ENCODE data around the gene CSNK2A2.

CSNK2A2 gene

DNA sequence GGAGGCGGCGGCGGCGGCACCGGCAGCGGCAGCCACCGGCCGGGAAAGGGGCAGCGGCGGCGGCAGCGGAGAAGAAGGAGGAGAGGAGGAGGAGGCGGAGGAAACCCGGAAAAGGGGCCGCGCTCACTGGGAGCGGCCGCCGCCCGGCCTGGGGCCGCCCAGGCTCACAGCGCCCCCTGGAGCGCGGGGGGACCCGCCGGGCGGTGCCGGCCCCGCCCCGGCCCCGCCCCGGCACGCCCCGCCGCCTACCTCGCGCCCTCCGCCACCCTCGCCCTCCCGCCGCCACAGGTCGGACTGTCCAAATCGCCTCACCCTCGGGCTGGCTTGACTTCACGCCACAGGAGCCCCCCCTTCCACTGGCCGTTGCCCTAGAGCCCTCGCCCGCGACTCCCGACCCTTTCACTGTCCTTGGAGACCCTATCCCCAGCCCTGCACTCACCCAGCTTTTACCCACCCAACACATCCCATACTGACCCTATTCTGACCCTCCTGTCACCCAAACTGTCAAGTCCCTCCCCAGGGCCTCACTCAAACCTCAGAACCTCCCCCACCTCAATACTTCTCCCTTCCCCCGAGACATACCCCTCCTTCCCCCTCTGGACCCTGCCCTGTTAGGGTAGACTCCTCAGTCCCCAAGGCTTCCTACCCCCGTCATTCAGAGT, at the start of gene CSNK2A2:
TSS of gene CSNK2A2 (minus strand) at position 85 of the 662 bp plus-strand sequence. CDS start 370 bp downstream, outside the sequence.
- DNase-seq = peak; percentile 68

- DNase-seq = no peak
Measured at GRCh38 chr16:58243528-58244004, 45.7 kb upstream of the CSNK2A2 start.

- no peak for DNase-seq
Measured at GRCh38 chr16:58236831-58237230, 38.9 kb upstream of the CSNK2A2 start.

- peak; percentile 57 for DNase-seq
Measured at GRCh38 chr16:58236231-58236690, 38.4 kb upstream of the CSNK2A2 start.

DNA sequence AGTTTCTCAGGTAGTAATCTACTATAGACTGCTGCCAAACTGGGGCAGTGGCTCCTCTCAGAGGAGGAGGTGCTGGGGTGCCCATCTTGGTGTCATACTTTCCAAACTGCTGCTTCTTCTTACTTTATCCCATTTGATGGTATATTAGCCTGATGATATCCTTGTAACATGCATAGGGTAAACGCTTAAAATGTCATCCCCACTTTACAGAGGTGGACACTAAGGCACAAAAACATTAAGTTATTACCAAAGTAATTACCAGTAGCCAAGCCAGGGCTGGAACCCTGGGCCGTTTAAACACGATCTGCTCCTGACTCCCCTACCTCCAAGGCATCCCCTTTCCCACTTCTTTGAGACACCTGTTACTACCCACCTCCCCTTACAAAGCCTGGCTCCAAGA, 37.8 kb upstream of the CSNK2A2 start:
- no peak for DNase-seq

DNA sequence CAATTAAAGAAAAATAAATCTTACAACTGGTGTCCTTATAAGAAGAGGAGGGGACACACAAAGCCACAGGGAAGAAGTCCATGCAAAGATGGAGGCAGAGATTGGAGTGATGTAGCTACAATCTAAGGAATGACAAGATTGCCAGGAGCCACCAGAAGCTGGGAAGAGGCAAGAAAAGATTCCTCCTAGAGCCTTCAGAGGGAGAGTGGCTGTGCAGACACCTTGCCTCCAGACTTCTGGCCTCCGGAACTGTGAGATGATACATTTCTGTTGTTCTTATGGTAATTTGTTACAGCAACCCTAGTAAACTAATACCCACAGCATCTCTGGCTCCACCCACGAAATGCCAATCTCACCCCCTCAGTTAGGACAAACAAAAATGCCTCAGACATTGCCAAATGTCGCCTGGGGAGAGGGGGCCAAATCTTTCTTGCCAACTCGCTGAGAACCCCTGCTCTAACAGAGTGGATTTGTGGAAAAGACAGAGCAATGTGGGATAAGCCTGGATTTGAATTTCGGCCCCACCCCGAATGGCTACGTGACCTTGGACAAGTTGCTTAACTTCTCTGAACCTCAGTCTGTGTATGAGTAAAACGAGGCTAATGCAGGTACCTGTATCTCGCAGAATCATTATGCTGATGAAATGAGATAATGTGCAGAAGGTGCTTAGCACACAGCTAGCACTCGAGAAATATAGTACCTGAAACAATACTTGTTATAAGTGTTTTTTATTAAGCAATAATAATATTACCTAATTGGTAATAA, 37.1 kb upstream of the CSNK2A2 start:
- DNase-seq = no peak

GRCh38 chr16:58230259-58230658, 32.4 kb upstream of the CSNK2A2 start:
- no peak for DNase-seq

GRCh38 chr16:58226790-58227189, 28.9 kb upstream of the CSNK2A2 start:
- no peak for DNase-seq

DNA sequence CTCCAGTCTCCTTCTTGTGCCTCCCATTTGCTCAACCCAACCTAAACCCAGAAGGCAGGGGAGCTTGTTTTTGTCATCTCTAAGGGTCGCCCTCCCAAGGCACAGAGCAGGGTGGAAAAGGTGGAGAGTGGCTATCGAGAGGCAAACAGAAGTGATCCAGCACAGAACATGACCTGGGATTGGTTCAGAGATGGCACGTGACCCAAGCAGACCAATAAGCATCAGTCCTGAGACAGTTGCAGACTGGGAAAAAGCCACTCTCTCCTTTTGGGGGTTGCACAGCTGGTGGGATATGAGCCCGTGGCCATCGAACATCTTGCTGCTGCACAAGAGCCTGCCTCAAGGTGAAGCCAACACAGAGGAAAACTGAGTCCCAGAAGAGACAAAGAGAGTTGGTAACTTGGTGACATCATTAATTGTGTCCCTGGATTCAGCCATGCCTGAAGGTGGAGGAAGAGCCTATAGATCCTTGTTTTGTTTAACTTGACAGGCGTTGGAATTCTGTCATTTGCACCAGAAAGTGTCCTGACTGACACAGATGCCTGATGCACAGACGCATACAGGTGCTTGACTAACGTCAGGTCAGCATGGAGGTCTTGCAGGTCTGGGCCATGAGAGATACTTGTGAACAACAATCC, 28.2 kb upstream of the CSNK2A2 start:
- DNase-seq = no peak

- peak; percentile 4 for DNase-seq
Measured at GRCh38 chr16:58222532-58223316, 24.8 kb upstream of the CSNK2A2 start.

GRCh38 chr16:58219432-58219831, 21.5 kb upstream of the CSNK2A2 start:
- DNase-seq = no peak

DNA sequence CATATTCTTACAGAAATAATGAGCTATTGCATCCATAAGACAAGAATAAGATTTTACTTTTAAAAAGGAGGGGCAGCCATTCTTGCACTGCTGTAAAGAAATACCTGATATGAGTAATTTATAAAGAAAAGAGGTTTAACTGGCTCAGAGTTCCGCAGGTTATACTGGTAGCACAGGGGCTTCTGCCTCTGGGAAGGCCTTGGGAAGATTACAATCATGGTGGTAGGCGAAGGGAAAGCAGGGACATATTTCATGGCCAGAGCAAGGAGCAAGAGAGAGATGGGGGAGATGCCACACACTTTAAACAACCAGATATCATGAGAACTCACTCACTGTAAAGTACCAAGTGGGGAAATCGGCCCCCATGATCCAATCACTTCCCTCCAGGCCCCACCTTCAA, 20.9 kb upstream of the CSNK2A2 start:
- no peak for DNase-seq

DNA sequence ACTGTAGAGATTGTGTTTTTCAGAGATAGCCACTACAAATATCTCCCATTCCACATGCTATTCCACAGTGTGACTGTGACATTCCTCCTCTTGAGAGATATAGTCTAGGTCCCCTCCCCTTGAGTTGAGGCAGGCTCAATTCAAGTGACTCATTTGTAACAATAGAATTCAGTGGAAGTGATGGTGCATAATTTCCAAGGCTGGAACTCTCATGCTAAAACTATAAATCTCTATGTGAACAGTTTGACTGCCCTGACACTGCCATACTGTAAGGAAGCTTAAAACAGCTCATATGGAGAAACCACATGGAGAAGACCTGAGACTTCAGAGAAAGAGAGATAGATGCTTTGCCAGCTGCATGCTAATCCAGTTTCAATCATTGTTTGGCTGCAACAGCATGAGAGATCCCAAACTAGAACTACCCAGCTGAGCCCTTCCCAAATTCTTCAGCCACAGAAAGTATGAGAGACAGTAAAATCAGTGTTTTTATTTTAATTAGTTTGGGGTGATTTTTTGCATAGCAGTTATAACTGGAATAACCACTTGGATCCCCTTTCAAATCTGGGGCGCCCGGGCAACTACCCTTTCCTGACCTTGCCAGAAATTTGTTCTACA, 19.5 kb upstream of the CSNK2A2 start:
- DNase-seq = no peak

GRCh38 chr16:58212824-58213655, 15.1 kb upstream of the CSNK2A2 start:
- DNase-seq = no peak

GRCh38 chr16:58211846-58212245, 13.9 kb upstream of the CSNK2A2 start:
- no peak for DNase-seq

GRCh38 chr16:58211245-58211644, 13.3 kb upstream of the CSNK2A2 start:
- no peak for DNase-seq

DNA sequence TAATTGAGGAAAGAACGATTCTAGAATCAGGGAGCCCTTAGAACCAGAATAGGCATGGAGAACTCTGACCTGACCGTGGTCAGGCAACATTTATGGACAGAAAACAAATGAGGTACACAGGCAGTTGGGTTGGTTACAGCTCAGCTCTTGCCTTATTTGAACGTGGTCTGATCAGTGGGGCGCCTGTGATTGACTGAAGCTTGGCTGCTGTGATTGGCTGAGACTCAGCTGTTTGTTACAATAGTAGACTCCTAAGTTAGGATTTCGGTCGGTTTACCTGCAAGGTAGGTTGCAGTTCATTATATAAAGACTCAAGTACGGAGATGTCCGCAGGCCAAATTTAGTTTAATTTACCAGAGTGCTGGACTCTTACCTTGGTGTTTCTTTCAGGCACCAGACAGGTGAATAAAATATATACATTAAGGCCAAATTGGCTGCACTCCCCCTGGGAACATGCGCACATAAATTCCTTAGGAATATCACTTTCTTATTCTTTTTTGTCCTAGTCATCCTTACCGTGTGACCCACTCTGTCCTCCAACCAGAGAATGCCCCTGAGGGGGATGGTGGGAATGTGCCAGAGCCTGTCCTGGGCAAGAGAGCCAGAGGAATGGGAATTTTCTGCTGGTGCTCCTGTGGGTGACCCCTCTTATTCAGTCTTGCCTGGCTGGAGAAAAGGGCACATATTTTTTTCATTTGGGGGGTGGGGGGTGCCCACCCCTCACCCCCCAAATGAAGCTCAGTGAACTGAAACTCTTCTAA, 7.5 kb upstream of the CSNK2A2 start:
- DNase-seq = no peak

DNA sequence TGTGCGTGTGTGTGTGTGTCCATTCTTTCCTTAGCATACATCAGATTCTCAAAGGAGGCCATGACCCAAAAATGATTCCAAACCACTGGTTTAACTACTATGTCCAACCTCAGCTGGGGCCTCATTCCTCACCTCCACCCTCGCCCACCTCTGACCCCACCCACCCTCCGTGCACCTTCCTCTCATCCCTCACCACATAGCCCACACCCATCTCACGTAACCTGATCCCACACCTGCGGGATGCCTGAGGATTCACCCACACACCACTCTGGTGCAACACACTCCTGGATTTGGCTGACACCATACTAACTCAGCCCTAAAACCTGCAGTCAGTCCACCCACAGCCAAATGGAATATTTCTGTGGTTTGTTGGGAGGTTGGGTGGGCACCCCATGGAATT, 3.3 kb upstream of the CSNK2A2 start:
- no peak for DNase-seq

GRCh38 chr16:58200004-58200797, 2.3 kb upstream of the CSNK2A2 start:
- DNase-seq = no peak

All from fibroblast of upper back skin (primary cell).